Neuronal stem cell (in vitro differentiated cells): ENCODE measurements around the gene GEMIN2.
"Not testable (repeated sequence)": the region's sequence is repeated elsewhere in the genome, so short reads cannot be mapped to it uniquely, and the experiment has no call there.

Source experiments
- DNase-seq: peaks from one replicate; pipeline ENCODE4 v3.0.0-alpha.2; 2013; ENCODE audit warnings: low spot score
- H2AFZ ChIP-seq: one replicate; pipeline ENCODE4 v1.6.1; 2013; ENCODE audit warnings: mild to moderate bottlenecking, low read length, inconsistent platforms
- H2AK5ac ChIP-seq: 2 replicates; pipeline ENCODE4 v1.6.1; 2013; ENCODE audit warnings: low read depth, mild to moderate bottlenecking, inconsistent platforms, low read length, moderate library complexity, mixed read lengths
- H2BK120ac ChIP-seq: 2 replicates; pipeline ENCODE4 v1.6.1; 2013; ENCODE audit warnings: low read depth, mild to moderate bottlenecking, inconsistent platforms, low read length, moderate library complexity, mixed read lengths
- H2BK12ac ChIP-seq: one replicate; pipeline ENCODE4 v1.6.1; 2013; ENCODE audit warnings: low read length, inconsistent platforms
- H2BK15ac ChIP-seq: 2 replicates; pipeline ENCODE4 v1.6.1; 2013; ENCODE audit warnings: mild to moderate bottlenecking, low read length, inconsistent platforms, mixed read lengths
- H2BK5ac ChIP-seq: one replicate; pipeline ENCODE4 v1.6.1; 2013; ENCODE audit warnings: inconsistent platforms, mild to moderate bottlenecking, low read length, moderate library complexity
- H3K14ac ChIP-seq: one replicate; pipeline ENCODE4 v1.6.1; 2013; ENCODE audit warnings: low read length, inconsistent platforms
- H3K18ac ChIP-seq: 2 replicates; pipeline ENCODE4 v1.6.1; 2013; ENCODE audit warnings: low read length, inconsistent platforms
- H3K23ac ChIP-seq: 2 replicates; pipeline ENCODE4 v1.6.1; 2013; ENCODE audit warnings: low read depth, mild to moderate bottlenecking, mixed read lengths, low read length, inconsistent platforms; ENCODE audit not compliant: poor library complexity
- H3K27ac ChIP-seq: replicated peaks from 3 replicates; pipeline ENCODE4 v1.5.1; 2013; ENCODE audit warnings: low read length, inconsistent platforms
- H3K27me3 ChIP-seq, 3 experiments: 2 replicates each; pipeline ENCODE4 v1.6.1; 2013; ENCODE audit warnings: low read length in 3 of 3, mild to moderate bottlenecking in 2 of 3, inconsistent platforms in 1 of 3, low read depth in 1 of 3, mixed read lengths in 1 of 3, moderate library complexity in 1 of 3; ENCODE audit not compliant: control insufficient read depth in 3 of 3, insufficient read depth in 3 of 3
- H3K36me3 ChIP-seq, 2 donors: replicated peaks in 1 of 2; 2 replicates each; pipeline ENCODE4 v1.6.1; 2013; ENCODE audit warnings: low read length in 2 of 2; ENCODE audit not compliant: control insufficient read depth in 2 of 2, insufficient read depth in 2 of 2
- H3K4ac ChIP-seq: 2 replicates; pipeline ENCODE4 v1.6.1; 2013; ENCODE audit warnings: inconsistent platforms, mild to moderate bottlenecking, low read length, moderate library complexity
- H3K4me1 ChIP-seq, 2 donors: 1 replicate in 1 of 2; 2 replicates in 1 of 2; pipeline ENCODE4 v1.6.1; 2013; ENCODE audit warnings: low read length in 2 of 2, low read depth in 1 of 2; ENCODE audit not compliant: control insufficient read depth in 2 of 2, insufficient read depth in 1 of 2
- H3K4me2 ChIP-seq: one replicate; pipeline ENCODE4 v1.6.1; 2013; ENCODE audit warnings: mild to moderate bottlenecking, low read length, inconsistent platforms; ENCODE audit not compliant: insufficient read depth, poor library complexity, severe bottlenecking
- H3K4me3 ChIP-seq, 2 donors: 2 replicates each; pipeline ENCODE4 v1.5.1; 2013; ENCODE audit warnings: low read length in 2 of 2, mild to moderate bottlenecking in 2 of 2, inconsistent platforms in 1 of 2, moderate library complexity in 1 of 2
- H3K79me1 ChIP-seq: one replicate; pipeline ENCODE4 v1.6.1; 2013; ENCODE audit warnings: low read depth, mild to moderate bottlenecking, inconsistent platforms, low read length, moderate library complexity
- H3K9ac ChIP-seq: one replicate; pipeline ENCODE4 v1.6.1; 2013; ENCODE audit warnings: mild to moderate bottlenecking, low read depth, low read length, inconsistent platforms; ENCODE audit not compliant: poor library complexity
- H3K9me3 ChIP-seq, 2 donors: replicated peaks in 1 of 2; 2 replicates each; pipeline versions ENCODE3 to v1.6.1; 2013; ENCODE audit warnings: low read length in 2 of 2, mild to moderate bottlenecking in 2 of 2, inconsistent platforms in 1 of 2, low read depth in 1 of 2, mixed read lengths in 1 of 2, moderate library complexity in 1 of 2; ENCODE audit not compliant: control insufficient read depth in 2 of 2, insufficient read depth in 1 of 2
- H4K8ac ChIP-seq: one replicate; pipeline ENCODE4 v1.6.1; 2013; ENCODE audit warnings: low read depth, mild to moderate bottlenecking, inconsistent platforms, low read length, moderate library complexity
- H4K91ac ChIP-seq: one replicate; pipeline ENCODE4 v1.6.1; 2013; ENCODE audit warnings: low read length, low read depth, mild to moderate bottlenecking, inconsistent platforms; ENCODE audit not compliant: poor library complexity
- WGBS, 2 donors: extraction: QIAGEN DNeasy Blood & Tissue Kit; methylation state at CpG; one replicate each; pipeline ENCODE4 v1.1.7; 2013; ENCODE audit warnings: missing lambda C conversion rate in 2 of 2, mixed read lengths in 1 of 2; ENCODE audit not compliant: insufficient read length in 2 of 2, insufficient replicate concordance in 1 of 2; ENCODE audit errors: extremely low coverage in 2 of 2; 5-methylcytosine and 5-hydroxymethylcytosine counted together

Gene GEMIN2

GRCh38 chr14:39181693-39182047 is 67.5 kb downstream of the GEMIN2 start:
- H3K4ac ChIP-seq, result no peak overlapping the region
- WGBS, 2 donors, result no CpG with 5 or more reads among the region's 5 CpGs
- H3K9me3 ChIP-seq, result no peaks in the 10 kb centered on the region
- no peak overlapping the region for H3K4me3 ChIP-seq
- no peak overlapping the region for H3K27ac ChIP-seq
- peaks cover 32 to 91% of the 10 kb centered on the region in 2 donors for H3K36me3 ChIP-seq
- H2BK12ac ChIP-seq, result no peak overlapping the region
- no peak overlapping the region for H2AK5ac ChIP-seq
- DNase-seq, result no peak
- H3K18ac ChIP-seq, result no peak overlapping the region
- no peak overlapping the region for H3K14ac ChIP-seq
- H3K4me1 ChIP-seq, result peaks cover 2% of the 10 kb centered on the region in 2 donors
- H3K79me1 ChIP-seq, result peaks cover 3% of the 10 kb centered on the region
- no peak overlapping the region for H3K23ac ChIP-seq
- no peak overlapping the region for H4K91ac ChIP-seq
- no peak overlapping the region for H2AFZ ChIP-seq
- H3K27me3 ChIP-seq, result no peaks in the 10 kb centered on the region
- H4K8ac ChIP-seq, result no peak overlapping the region
- no peak overlapping the region for H3K4me2 ChIP-seq
- no peak overlapping the region for H2BK15ac ChIP-seq
- H3K9ac ChIP-seq, result no peak overlapping the region
- no peak overlapping the region for H2BK5ac ChIP-seq
- H2BK120ac ChIP-seq, result no peak overlapping the region

- Histone ChIP-seq H3K79me1 (no peaks in the 10 kb centered on the region), H2AFZ (no peak overlapping the region), H3K4me3 (no peak overlapping the region), H2BK12ac (no peak overlapping the region), H3K4me2 (no peak overlapping the region), H3K9ac (no peak overlapping the region), H3K14ac (no peak overlapping the region), H4K91ac (no peak overlapping the region), H2AK5ac (no peak overlapping the region), H3K23ac (no peak overlapping the region), H3K4ac (no peak overlapping the region), H3K4me1 (peaks cover 0 to 4% of the 10 kb centered on the region in 2 donors), H4K8ac (no peak overlapping the region), H3K18ac (no peak overlapping the region), H3K27ac (no peak overlapping the region), H3K36me3 (peaks cover 27 to 77% of the 10 kb centered on the region in 2 donors), H3K9me3 (no peaks in the 10 kb centered on the region), H2BK120ac (no peak overlapping the region), H3K27me3 (no peaks in the 10 kb centered on the region), H2BK5ac (no peak overlapping the region), H2BK15ac (no peak overlapping the region)
- no CpG with 5 or more reads among the region's 1 CpG for WGBS, 2 donors
- no peak for DNase-seq
Observed at GRCh38 chr14:39182770-39183684, 68.9 kb downstream of the GEMIN2 start.

GRCh38 chr14:39183685-39184003 is 69.5 kb downstream of the GEMIN2 start:
- H2AFZ ChIP-seq, H4K91ac ChIP-seq, H2BK12ac ChIP-seq, H3K9me3 ChIP-seq, DNase-seq, H3K27ac ChIP-seq, H3K4me3 ChIP-seq, H3K27me3 ChIP-seq, H3K23ac ChIP-seq, H2BK120ac ChIP-seq, H2BK5ac ChIP-seq, H3K18ac ChIP-seq, H4K8ac ChIP-seq, H2BK15ac ChIP-seq, H3K79me1 ChIP-seq, H3K4me1 ChIP-seq, H3K14ac ChIP-seq, H3K4me2 ChIP-seq, H3K4ac ChIP-seq, H2AK5ac ChIP-seq, H3K9ac ChIP-seq: not testable (repeated sequence)
- no CpG with 5 or more reads among the region's 5 CpGs for WGBS, 2 donors
- peaks cover 22 to 71% of the 10 kb centered on the region in 2 donors for H3K36me3 ChIP-seq

GRCh38 chr14:39184628-39185255 is 70.6 kb downstream of the GEMIN2 start:
- H3K79me1 ChIP-seq, result no peaks in the 10 kb centered on the region
- no peak overlapping the region for H4K8ac ChIP-seq
- no peak overlapping the region for H4K91ac ChIP-seq
- no peak overlapping the region for H2AFZ ChIP-seq
- H3K27ac ChIP-seq, result no peak overlapping the region
- H3K27me3 ChIP-seq, result no peaks in the 10 kb centered on the region
- no peak overlapping the region for H2BK12ac ChIP-seq
- no peak overlapping the region for H2BK5ac ChIP-seq
- peaks cover 18 to 60% of the 10 kb centered on the region in 2 donors for H3K36me3 ChIP-seq
- no peak overlapping the region for H3K4me3 ChIP-seq
- WGBS, 2 donors, result no CpG with 5 or more reads among the region's 4 CpGs
- no peak overlapping the region for H3K23ac ChIP-seq
- peaks cover 0 to 4% of the 10 kb centered on the region in 2 donors for H3K4me1 ChIP-seq
- no peak overlapping the region for H2BK15ac ChIP-seq
- no peak overlapping the region for H2AK5ac ChIP-seq
- no peak for DNase-seq
- no peak overlapping the region for H3K4ac ChIP-seq
- H3K18ac ChIP-seq, result no peak overlapping the region
- no peaks in the 10 kb centered on the region for H3K9me3 ChIP-seq
- H3K14ac ChIP-seq, result no peak overlapping the region
- H2BK120ac ChIP-seq, result no peak overlapping the region
- H3K9ac ChIP-seq, result no peak overlapping the region
- no peak overlapping the region for H3K4me2 ChIP-seq
